HG02938 (cell line): ENCODE data around the gene NUDT3.

Source experiments
- ATAC-seq: cut with Tn5 transposase; IDR thresholded peaks from one replicate; pipeline ENCODE4 v1.9.1; 2021; ENCODE audit warnings: mild to moderate bottlenecking, moderate library complexity; ENCODE audit not compliant: unreplicated experiment

The NUDT3 gene

DNA sequence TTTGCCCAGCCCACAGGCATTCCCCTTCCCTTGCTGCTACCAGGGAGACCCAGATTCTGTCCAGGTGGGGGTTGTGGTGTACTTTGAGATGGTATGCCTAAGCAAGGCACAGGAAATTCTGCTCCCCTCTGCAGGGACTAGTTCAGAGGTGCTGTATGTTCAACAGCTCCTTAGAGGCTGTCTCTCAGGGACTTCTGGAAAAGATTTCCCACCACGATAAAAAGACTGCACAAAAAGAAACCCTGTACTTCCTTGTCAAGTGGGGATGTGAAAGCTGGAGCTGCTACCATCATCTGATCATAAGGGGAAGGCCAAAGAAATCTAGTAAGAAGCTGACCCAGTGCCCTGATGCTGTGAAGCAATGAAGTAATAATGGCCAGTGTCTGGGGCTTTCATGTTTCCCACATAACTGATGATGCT lies 92.1 kb downstream of the NUDT3 start:
- no peak for ATAC-seq

DNA sequence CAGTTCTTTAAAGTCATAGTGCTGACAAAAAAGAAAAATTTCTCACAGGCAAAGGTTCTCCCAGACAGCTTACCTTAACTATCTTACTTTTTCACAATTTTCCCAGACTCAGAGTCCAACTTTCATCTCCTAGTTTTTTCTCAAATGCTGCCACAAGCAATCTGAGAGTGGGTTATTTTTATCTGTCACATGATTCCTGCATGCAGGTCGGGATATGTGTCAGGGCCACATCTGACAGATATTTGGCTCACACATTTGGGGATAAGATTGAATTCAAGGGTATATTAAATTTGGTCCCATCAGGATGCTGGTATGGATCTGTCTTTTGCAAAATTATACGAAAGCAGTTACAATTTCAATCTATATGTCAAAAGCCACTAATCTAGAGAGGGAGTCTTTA lies 93.5 kb downstream of the NUDT3 start:
- no peak for ATAC-seq

DNA sequence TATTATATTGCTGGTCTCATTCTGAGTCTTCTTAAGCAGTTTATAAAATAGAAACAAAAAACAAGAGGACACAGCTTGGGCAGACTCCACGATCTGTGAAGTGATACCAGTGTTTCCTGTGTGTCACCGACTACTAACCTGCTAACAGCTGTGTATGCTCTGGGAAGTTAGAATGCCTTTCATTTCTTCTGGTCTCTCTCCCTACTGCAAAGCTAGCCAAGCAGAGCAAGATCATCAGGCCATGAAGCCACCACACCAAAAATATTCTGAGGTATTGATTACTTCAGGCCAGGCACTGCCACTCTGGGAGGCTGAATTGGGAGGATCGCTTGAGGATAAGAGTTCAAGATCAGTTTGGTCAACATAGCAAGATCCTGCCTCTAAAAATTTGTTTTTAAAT lies 96.7 kb downstream of the NUDT3 start:
- no peak for ATAC-seq

DNA sequence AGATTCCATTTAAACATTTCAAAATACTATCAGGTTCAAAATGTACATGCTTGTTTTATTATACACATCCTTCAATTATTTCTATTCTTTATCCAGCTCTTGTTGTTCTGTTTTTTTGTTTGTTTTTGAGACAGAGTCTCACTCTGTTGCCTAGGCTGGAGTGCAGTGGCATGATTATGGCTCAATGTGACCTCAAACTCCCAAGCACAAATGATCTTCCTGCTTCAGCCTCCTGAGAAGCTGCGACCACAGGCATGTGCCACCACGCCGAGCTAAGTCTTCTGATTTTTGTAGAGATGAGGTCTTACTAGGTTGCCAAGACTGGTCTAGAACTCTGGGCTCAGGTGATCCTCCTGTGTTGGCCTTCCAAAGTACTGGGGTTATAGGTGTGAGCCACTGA lies 99.5 kb downstream of the NUDT3 start:
- ATAC-seq, result no peak

DNA sequence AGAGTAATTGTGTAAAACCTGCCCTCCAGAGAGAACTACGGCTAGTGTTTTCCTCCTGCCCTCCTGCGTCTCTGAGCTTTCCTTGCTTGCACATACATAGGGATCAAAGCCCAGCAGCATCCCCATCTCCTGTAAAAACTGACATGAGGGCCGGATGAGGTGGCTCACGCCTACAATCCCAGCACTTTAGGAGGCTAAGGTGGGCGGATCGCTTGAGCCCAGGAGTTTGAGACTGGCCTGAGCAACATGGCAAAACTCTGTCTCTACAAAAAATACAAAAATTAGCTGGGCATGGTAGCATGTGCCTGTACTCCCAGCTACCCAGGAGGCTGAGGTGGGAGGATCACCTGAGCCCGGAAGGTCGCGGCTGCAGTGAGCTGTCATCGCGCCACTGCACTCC lies 103.3 kb downstream of the NUDT3 start:
- no peak for ATAC-seq

DNA sequence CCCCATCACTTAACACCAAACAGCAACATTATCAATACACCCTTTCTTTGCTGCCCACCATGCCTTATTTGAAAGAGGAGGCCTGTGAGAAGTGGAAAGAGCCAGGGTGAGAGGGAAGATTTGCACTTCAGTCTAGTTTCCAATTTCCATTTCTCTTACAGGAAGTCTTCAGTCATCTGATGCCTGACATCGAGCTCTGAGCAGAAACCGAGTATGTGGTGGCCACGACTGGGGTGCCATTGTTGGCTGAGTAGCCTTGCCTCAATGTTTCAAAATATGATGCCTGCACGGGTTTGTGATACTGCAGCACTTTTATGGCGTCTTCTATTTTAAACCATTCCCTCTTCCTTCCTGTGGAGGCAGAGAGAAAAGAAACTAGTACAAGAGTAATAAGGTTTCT lies 103.9 kb downstream of the NUDT3 start:
- no peak for ATAC-seq

DNA sequence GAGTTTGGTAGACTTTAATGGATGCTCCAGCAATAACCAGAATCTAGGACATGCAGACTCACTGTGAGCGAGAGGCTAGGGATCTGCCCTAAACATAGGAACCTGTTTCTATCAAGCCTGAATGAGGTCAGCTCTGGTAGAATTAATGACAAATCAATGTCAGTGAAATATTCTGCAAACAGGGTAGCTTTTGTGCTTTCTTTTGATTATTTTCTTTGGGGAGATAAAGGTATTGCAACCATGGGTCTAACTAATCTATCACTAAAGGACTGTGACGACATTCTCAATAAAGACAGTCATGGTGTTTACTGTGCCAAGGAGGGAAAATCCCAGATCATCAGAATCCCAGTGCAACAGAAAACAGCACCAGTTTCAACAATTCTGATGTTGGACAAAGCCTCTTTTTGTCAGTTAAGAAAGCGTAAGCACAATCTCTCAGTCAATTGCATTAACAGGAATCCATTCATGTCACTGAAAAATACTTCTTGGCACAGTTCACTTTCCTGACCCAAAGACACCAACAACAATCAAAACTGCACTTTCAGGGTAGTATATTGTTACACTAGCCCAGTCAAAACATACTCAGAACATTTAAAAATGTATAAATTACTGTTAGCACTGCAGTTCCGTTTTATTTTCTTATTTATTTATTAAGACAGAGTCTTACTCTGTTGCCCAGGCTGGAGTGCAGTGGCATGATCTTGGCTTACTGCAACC lies 106.9 kb downstream of the NUDT3 start:
- ATAC-seq, result no peak

DNA sequence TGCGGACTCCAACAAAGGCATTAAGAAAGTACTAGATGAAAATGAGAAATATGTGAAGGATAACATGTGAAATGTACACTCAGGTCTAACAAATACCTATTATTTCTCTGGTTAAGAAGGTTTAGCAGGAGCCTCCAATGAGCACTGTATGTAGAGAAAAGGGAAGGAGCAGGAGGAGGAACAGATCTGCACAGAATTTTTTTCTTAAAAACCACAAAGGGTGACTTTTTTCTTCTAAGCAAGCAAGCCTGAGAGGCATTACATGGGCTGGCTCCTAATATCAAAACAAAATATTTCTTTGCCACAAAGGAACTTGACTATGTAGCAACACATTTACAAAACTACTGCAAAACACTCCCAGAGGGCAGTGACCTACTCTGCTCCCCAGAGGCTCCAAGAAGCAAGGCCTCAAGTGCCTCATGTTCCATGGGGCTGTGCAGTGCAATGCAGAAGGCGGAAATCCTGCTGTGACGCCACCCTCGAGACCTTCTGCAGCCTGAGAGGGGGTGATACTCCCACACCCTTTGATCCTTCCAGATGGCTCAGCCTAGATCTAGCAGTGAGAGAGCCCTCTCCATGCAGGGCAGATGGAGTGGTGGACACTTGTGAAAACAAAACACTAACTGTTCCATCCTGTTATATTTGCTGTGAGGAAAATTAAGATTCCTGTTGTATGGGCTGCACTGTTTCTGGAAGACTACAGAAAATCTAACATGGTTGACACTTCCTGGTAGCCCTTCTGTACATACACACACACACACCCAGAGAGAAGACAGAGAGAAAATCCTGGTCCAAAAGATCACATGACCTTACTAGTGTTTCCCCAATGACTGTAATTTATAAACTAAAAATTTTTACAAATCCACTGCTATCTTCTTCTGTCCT lies 107.7 kb downstream of the NUDT3 start:
- no peak for ATAC-seq

DNA sequence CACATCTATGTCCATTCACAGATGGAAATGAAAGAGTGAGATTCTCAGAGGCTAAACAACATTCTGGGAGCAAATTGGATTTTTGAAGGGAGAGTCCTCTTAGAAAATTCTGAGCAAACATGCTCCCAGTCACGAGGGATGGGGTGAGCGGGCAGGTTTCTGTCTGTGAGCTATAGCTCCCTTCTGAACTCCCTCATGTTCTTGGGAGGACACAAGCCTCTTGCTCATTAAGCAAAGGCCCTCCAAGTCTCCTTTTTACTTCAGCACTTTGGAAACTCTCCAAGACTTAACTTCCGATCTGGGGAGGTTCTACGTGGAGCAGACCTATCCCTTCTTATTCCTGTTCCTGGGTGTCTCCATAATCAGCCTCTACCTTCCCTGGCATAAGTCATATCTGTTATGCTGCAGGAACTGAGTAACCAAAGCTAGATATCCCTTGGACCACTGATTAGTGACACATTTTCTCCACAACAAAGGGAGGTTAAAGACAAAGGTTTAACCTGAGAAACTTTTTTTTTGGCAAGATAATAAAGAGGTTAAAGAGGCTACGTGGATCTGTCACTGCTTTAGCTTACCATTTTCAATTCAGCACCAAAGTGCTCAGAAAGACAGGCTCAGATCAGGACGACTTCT lies 110.7 kb downstream of the NUDT3 start:
- ATAC-seq, result no peak

DNA sequence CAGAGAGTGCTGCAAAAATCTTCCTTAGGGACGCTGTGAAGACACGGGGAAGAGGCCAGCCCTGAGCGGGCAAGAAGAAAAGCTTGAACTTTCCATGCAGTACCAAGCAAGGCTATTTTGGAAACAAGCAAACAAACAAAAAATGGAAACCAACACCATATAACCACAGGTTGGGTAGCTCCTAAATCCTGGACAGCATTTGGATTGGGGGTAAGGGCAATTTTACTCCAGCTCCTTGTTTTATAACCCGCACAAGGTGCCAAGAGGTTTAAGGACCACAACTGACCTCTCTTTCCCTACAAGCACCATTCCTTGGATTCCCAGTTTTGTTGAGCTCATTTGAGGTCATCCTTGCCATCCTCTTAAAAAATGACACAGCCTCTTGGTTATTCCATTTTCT lies 112.3 kb downstream of the NUDT3 start:
- ATAC-seq, result no peak

DNA sequence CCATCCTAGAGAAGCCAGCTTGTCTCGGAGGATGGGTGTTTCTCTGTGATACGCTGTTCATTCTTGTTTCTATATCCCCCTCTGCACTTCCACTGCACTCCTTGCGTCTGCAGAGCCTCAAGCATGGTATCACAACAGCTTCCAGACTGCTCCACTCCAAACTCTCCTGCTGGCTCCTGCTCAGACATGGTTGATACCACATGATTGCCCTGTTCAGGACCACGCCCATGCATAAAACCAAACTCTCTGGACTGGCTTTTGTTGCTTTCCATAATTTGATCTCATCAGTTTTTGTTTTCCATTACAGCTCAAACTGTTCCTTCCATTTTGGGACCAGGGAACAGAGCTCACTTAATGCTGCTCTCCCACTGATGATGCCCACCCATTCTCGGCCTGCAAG lies 113.6 kb downstream of the NUDT3 start:
- no peak for ATAC-seq

DNA sequence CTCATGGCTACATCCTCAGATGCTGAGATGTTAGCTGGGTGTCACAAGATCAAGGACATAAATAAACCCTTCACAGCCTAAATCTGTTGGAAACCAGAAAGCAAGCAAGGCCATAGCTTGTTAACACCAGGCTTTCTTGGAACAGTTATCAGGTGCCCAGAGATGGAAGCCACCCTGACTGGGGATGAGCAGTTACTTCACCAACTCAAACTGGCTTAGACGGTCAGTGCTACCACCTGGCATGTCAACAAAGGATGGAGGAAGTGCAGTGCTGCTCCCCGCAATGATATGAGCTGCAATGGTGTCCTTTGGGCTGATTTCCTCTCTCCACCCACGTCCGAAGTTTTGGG lies 114.7 kb downstream of the NUDT3 start:
- ATAC-seq, result no peak

DNA sequence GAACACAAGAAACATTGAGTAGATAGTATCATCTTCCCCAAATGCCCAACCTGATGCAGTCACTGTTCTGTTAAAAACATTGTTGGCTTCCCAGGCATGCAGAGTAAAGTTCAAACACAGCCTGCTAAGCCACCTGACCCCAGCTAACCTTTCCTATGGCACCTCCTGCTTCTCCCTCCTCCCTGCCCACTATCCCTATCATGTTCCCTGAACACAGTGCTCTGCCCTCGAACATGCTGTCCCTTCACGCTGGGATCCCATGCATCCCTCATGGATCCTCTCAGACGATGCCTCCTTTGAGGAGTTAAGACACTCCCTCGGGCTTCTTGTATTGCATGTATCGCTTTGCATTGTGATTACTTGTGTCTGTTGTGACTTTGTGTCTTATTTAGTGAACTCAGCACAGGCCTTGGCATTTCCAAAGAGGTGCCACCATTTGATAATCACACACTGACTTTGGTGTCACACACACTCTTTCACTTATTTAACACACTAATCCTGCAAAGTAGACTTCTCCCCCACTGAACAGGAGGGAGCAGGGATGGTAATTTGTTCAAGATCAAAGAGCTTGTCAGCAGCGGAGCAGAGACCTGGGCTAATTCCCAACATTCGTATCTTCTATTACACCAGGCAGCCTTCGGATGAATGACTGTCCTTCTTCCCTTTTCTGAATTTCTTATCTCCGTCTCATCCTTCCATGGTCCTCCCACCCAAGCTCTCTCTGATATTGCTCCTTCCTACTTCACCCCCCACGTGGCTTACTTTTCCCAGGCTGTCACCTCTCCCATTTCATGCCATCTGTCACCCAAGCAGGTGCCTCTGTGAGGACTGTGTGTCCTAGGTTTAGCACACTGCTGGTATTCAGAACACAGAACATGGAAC lies 115.3 kb downstream of the NUDT3 start:
- no peak for ATAC-seq

DNA sequence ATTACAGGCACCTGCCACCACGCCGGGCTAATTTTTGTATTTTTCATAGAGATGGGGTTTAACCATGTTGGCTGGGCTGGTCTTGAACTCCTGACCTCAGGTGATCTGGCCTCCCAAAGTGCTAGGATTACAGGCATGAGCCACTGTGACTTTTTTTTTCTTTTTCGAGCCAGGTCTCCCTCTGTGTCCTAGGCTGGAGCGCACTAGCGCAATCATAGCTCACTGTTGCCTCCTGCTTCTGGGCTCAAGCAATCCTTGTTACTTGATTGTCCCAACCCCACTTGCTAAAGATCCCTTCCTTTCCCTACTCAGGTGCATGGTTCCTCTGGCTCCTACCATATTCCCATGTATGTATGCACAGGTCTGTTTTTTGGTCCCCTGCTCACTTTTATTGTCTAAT lies 116.3 kb downstream of the NUDT3 start:
- ATAC-seq, result no peak

DNA sequence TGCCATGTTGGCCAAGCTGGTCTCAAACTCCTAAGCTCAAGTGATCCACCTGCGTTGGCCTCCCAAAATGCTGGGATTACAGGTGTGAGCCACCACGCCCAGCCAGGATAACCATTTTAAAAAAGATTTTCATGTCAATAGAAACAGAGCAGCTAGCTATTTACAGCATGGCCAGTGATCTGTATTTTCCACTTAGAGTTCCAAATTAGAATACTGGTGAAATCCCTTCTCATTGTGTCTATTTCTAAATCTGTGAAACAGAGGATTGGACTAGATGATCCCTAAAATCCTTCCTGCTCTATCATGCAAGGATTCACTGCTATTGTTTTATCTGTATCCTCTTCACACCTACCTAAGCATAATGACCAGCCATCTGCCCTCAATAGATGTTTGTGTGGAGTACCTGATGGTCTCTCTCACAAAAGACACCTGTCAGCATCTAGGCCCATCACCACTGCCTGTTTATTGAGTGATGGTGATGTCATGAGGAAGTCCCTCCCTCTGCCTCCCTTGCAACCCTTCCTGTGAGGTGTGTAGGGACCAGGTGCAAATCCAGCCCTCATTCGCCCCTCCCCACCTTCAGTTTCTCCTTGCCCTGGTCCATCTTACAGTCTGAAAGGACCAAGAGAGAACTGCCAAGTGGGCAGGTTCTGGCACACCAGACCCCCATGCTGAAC lies 117.2 kb downstream of the NUDT3 start:
- ATAC-seq, result no peak

DNA sequence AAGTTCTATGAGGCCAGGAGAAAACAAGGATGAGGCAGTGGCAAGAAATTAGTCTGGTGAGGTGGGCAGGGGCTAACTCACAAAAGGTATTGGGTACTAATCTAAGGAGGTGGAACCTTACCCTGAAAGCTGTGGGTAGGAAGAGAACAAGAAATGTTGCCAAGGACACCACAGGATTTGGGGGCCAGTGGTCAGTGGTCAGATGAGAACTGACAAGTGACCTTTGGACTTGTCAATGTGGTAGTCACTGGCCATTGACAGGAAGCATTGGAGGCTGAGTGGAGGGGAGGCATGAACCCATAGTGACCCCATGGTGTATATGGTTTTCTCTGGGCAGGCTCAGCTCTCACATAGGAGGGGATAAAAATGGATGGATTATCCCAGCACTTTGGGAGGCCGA lies 118.3 kb downstream of the NUDT3 start:
- ATAC-seq, result no peak

DNA sequence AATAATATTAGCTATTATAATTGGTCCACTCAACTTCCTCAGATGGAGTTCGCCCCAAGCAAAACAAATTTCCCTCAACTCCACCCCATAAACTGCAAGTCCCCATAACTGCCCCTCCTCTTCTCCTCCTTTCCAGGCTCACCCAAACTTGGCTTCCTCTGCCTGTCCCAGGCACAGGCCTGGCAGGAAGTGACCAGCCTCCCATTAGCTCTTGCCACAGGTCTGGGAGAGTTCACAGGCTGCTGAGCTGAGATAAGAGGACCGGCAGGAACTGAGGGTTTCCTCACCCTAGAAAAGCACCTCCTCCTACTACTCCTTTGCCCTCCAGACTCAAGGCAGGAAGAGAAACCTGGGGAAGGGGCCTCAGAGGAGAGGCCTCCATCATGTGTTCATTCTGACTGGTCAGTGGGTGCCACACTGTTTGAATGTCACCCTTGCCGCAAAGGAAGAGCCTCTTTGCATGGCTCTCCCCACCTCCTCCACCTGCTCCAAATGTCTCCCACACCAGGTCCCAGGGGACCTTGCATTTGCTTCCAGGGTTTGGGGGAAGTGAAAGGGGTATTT lies 119.1 kb downstream of the NUDT3 start:
- no peak for ATAC-seq

DNA sequence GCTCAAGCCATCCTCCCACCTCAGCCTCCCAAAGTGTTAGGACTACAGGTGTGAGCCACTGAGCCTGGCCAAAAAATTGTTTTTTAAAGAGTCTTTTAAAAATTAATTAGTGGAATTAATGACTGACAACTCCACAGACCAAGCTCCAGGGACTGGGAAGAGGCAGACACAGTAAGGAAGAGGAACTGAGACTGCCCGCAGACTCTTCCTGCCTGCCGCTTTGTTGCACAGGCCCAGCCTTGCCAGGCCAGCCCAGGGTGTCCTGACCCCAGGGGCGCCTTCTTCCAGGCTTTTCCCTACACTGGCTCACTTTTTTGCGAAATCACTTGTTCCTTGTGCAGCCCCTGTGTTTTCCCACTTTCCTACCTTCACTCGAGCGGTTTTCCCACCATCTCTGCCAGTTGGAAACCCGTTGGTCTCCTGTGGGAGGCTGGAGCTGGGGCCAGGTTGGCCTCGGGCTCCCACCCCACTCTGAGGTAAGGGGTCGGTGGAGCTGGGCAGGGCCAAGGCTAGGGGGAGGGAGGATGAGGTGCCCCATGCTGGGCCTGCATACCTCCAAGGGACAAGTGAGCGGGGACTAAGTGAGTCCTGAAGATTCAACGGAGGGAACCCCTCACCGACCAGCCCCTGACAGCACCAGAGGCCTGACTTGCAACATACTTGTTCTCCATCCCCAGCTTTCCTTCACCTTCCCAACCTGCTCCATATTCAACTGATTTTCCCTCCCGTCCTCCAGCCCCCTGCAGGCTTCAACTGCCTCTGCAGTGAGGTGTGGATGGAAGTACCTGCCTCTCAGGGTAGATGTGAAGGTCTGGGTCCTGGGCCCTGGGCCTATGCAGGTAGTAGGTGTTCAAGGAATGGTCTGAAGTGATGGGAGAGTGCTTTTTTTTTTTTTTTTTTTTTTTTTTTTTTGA lies 120.2 kb downstream of the NUDT3 start:
- no peak for ATAC-seq
